Calu3 (cell line): ENCODE data around the gene STAT2. TPM values are rescaled to one million over a fixed set of nuclear protein-coding genes. Genes with fewer than 3 reads are reported as not detected.

Experiments used
- BruUV-seq: library from RNA; stranded (reverse); fragments of 400-500 nt; replicated peaks from 2 replicates; lab custom pipeline; 2021; lab: Mats Ljungman, UMichigan
- CTCF ChIA-PET: fragments of 300-600 bp; sonication (Branson Sonifier 250); formaldehyde crosslinking; loops from one replicate; lab custom pipeline; 2022; ENCODE audit warnings: antibody characterized with exemption; lab: Charles Lee
- DNase-seq: peaks from one replicate; pipeline ENCODE4 v3.0.0; 2022
- H3K27ac Mint-ChIP-seq: one replicate; pipeline ENCODE4 v1.8.0; 2022; ENCODE audit warnings: mixed read lengths; ENCODE audit not compliant: unreplicated experiment
- H3K27me3 Mint-ChIP-seq: one replicate; pipeline ENCODE4 v1.8.0; 2022; ENCODE audit warnings: mixed read lengths; ENCODE audit not compliant: unreplicated experiment
- H3K36me3 Mint-ChIP-seq: one replicate; pipeline ENCODE4 v1.8.0; 2022; ENCODE audit warnings: mild to moderate bottlenecking, moderate library complexity, mixed read lengths; ENCODE audit not compliant: insufficient read depth, unreplicated experiment
- H3K4me1 Mint-ChIP-seq: one replicate; pipeline ENCODE4 v1.8.0; 2022; ENCODE audit warnings: mild to moderate bottlenecking, low read depth, mixed read lengths; ENCODE audit not compliant: unreplicated experiment
- H3K4me3 Mint-ChIP-seq: one replicate; pipeline ENCODE4 v1.8.0; 2022; ENCODE audit warnings: mild to moderate bottlenecking, low read depth, moderate library complexity, mixed read lengths; ENCODE audit not compliant: unreplicated experiment
- H3K9me3 Mint-ChIP-seq: one replicate; pipeline ENCODE4 v1.8.0; 2022; ENCODE audit warnings: low read depth, mixed read lengths; ENCODE audit not compliant: unreplicated experiment
- intact Hi-C: fragments of 100-400 bp; cut with micrococcal nuclease; formaldehyde crosslinking; loops from one replicate; pipeline ENCODE4 v1.10.0; 2022; ENCODE audit not compliant: unreplicated experiment
- total RNA-seq: library from RNA; stranded (reverse); gene quantifications from 2 replicates; pipeline ENCODE4 v1.2.3, GENCODE V29; 2022
- TF ChIP-seq, protein P1 (sequence below): fragments of 200-600 bp; IDR thresholded peaks from one replicate; pipeline ENCODE4 v1.8.0; 2022; ENCODE audit warnings: antibody characterized with exemption; ENCODE audit not compliant: unreplicated experiment

Gene STAT2
- total RNA-seq, 1 experiment from 2014 or later = 127 TPM

GRCh38 chr12:56299853-56300643 lies 59.9 kb downstream of the STAT2 start, which contains the start of gene CS:
Gene CS, minus strand, starts transcription at chr12:56300330. Its CDS starts 129 bp downstream, at chr12:56300201.
- peaks cover 56% of the 10 kb centered on the region for H3K36me3 Mint-ChIP-seq
- intact Hi-C loops = loop anchor here (1.0 to 2.0 kb wide), 2 partner anchors 34 to 181 kb away; partner anchors contain the start of gene ZC3H10

DNA sequence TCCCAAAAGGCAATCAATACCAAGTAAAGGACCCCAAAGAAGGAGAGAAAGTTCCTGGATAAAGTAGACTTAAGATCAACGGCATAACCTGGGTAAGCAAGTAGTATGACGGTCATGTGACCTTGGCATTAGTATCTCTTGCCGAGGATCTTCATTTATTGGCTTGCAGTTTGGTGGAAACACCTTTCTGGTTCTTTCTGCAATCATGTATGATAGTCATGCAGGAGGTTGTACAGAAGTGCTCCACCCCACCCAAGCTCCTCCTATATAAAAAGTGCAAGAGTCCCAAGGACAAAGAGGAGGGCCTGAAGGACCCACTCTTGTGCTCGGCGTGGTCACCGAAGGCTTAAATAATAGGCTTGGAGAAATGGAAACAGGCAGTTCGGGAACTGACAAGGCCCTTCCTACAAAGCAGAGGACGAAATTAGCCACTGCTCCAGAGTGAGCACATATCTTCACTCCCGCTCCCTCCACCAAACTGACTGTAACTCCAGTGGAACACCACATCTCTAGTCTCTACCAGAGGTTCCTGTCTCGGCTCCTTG lies 60.5 kb downstream of the STAT2 start:
- H3K4me1 Mint-ChIP-seq = peaks cover 29% of the 10 kb centered on the region
- H3K27me3 Mint-ChIP-seq = no peaks in the 10 kb centered on the region
- H3K36me3 Mint-ChIP-seq = peaks cover 50% of the 10 kb centered on the region
- intact Hi-C loops = no loop called here
- peak; percentile 11 for DNase-seq
- TSS peak; percentile 50 for BruUV-seq
- CTCF ChIA-PET = interaction anchor here (0.6 kb wide), 1 partner anchor 30 kb away, joined by 3 read pairs; no protein-coding TSS in a partner anchor
- TF ChIP-seq, protein P1, sequence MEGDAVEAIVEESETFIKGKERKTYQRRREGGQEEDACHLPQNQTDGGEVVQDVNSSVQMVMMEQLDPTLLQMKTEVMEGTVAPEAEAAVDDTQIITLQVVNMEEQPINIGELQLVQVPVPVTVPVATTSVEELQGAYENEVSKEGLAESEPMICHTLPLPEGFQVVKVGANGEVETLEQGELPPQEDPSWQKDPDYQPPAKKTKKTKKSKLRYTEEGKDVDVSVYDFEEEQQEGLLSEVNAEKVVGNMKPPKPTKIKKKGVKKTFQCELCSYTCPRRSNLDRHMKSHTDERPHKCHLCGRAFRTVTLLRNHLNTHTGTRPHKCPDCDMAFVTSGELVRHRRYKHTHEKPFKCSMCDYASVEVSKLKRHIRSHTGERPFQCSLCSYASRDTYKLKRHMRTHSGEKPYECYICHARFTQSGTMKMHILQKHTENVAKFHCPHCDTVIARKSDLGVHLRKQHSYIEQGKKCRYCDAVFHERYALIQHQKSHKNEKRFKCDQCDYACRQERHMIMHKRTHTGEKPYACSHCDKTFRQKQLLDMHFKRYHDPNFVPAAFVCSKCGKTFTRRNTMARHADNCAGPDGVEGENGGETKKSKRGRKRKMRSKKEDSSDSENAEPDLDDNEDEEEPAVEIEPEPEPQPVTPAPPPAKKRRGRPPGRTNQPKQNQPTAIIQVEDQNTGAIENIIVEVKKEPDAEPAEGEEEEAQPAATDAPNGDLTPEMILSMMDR = no peak
- peak overlapping the region; percentile 96 for H3K4me3 Mint-ChIP-seq
- H3K9me3 Mint-ChIP-seq = no peaks in the 10 kb centered on the region
- H3K27ac Mint-ChIP-seq = peak overlapping the region; percentile 92

More at GRCh38 chr12:56299853-56300643, 59.9 kb downstream of the STAT2 start, which contains the start of gene CS:
- Mint-ChIP-seq H3K4me1 (peaks cover 29% of the 10 kb centered on the region), H3K27me3 (no peaks in the 10 kb centered on the region), H3K27ac (peak within 1 kb of the TSS; percentile 92), H3K9me3 (no peaks in the 10 kb centered on the region), H3K4me3 (peak within 1 kb of the TSS; percentile 96)
- BruUV-seq = no TSS peak
- TF ChIP-seq, protein P1 = no peak
- DNase-seq = peak; percentile 99
- CTCF ChIA-PET = interaction anchor here (0.5 kb wide), 3 partner anchors 22 to 78 kb away, joined by 3 to 4 read pairs (median 3); no protein-coding TSS in a partner anchor

- Mint-ChIP-seq H3K4me1 (peaks cover 29% of the 10 kb centered on the region), H3K27me3 (no peaks in the 10 kb centered on the region), H3K36me3 (peaks cover 48% of the 10 kb centered on the region), H3K27ac (peak overlapping the region; percentile 92), H3K9me3 (no peaks in the 10 kb centered on the region), H3K4me3 (peak overlapping the region; percentile 96)
- intact Hi-C loops = no loop called here
- no peak for DNase-seq
- BruUV-seq = no TSS peak
- CTCF ChIA-PET = interaction anchor here (0.6 kb wide), 1 partner anchor 31 kb away, joined by 3 read pairs; no protein-coding TSS in a partner anchor
- TF ChIP-seq, protein P1 = no peak
Measured at GRCh38 chr12:56298828-56299227, 61.1 kb downstream of the STAT2 start.

DNA sequence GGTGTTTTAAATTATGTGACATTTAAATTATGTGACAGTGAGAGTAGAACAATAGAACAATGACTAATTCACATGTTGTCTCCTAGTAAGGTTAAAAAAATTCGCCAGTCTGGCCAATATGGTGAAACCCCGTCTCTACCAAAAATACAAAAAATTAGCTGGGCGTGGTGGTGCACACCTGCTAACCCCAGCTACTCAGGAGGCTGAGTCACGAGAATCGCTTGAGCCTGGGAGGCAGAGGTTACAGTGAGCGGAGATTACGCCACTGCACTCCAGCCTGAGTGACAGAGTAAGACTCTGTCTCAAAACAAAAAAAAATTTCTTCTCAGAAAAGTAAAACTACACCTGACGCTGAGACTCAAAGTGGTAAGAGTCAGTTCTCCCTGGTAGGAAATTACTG lies 62.5 kb downstream of the STAT2 start:
- Mint-ChIP-seq H3K9me3 (no peaks in the 10 kb centered on the region), H3K27me3 (no peaks in the 10 kb centered on the region), H3K27ac (no peak overlapping the region), H3K36me3 (peaks cover 48% of the 10 kb centered on the region), H3K4me1 (peaks cover 36% of the 10 kb centered on the region), H3K4me3 (no peak overlapping the region)
- no peak for DNase-seq
- TF ChIP-seq, protein P1 = no peak
- no TSS peak for BruUV-seq
- CTCF ChIA-PET = interaction anchor here (0.6 to 0.7 kb wide), 2 partner anchors 10 to 301 kb away, joined by 3 read pairs; no protein-coding TSS in a partner anchor
- intact Hi-C loops = no loop called here
